ENCODE results near the gene NPAT. TPM values are rescaled to one million over a fixed set of nuclear protein-coding genes. Genes with fewer than 3 reads are reported as not detected.
A peak's percentile ranks its signal among the peaks of the same experiment; 100 is the strongest.

NPAT gene
- total and polyA plus RNA-seq, 9 of the 15 experiments (the other 6 are each of a cell fraction or from before 2014, with no cell fraction given) = 8.8 to 30.0 (median 22.1) TPM

DNA sequence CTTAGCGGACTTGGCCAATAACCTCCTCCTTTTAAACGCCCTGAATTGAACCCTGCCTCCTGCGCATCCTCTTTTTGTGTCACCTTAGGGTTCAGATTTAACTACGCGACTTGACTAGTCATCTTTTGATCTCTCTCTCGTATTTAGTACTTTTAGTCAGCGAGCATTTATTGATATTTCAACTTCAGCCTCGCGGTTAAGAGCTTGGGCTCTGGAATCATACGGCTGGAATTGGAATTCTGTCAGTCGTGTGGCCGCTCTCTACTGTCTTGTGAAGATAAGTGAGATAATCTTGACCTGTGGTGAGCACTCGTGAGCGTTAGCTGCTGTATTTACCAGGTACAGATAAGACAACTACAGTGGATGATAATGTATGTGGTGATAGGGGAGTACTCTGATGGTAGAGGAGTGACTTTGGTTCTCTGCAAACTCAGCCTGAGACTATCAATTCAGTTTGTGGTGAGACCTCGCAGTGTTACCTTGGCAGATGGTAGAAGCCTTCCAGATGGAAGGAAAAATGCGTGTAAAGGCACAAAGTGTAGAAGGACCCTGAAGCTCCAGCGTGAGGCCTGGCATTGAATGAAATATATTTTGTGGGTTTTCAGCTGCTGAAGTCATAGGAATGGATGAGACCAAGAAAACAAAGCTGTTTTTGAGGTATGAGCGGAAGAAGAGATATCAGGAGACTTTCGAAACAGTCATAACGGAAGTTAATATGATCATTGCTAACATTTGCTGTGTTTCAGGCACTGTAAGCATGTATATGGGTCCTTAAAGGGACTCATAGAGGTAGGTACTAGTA lies 1.1 kb upstream of the NPAT start (continued):
- TF ChIP-seq, protein P1, sequence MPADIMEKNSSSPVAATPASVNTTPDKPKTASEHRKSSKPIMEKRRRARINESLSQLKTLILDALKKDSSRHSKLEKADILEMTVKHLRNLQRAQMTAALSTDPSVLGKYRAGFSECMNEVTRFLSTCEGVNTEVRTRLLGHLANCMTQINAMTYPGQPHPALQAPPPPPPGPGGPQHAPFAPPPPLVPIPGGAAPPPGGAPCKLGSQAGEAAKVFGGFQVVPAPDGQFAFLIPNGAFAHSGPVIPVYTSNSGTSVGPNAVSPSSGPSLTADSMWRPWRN (IDR thresholded peaks at IDR 0.05; ENCODE audit: low read depth) = peak; percentile 100
- TF ChIP-seq YBX1 (IDR thresholded peaks at IDR 0.05) (no peak), XRCC3 (IDR thresholded peaks at IDR 0.05) (no peak), ZNF717 (CRISPR knock-in tag; IDR thresholded peaks at IDR 0.05) (no peak), ZC3H4 (CRISPR knock-in tag; IDR thresholded peaks at IDR 0.05; ENCODE audit: borderline replicate concordance) (no peak), GTF2F1 (IDR thresholded peaks at IDR 0.05; ENCODE audit: low read depth, low read length) (no peak), ZNF644 (tag; IDR thresholded peaks at IDR 0.05; ENCODE audit: low read depth) (peak; percentile 82; the same call in 1 of the 2 replicates), TAF1 (IDR thresholded peaks at IDR 0.05; ENCODE audit: control insufficient read depth, extremely low read depth, insufficient read depth, low read length, severe bottlenecking) (peak; percentile 10), NEUROD1 (IDR thresholded peaks at IDR 0.05; ENCODE audit: borderline replicate concordance, low read depth, low read length, partially characterized antibody) (peak; percentile 22), KAT2B (IDR thresholded peaks at IDR 0.05; ENCODE audit: low read depth, low read length) (no peak), ETS2 (tag; IDR thresholded peaks at IDR 0.05; ENCODE audit: borderline replicate concordance, poor library complexity, severe bottlenecking) (no peak), EZH2 (IDR thresholded peaks at IDR 0.05; ENCODE audit: borderline replicate concordance, low read depth, low read length) (no peak)
- TF ChIP-seq, protein P2, sequence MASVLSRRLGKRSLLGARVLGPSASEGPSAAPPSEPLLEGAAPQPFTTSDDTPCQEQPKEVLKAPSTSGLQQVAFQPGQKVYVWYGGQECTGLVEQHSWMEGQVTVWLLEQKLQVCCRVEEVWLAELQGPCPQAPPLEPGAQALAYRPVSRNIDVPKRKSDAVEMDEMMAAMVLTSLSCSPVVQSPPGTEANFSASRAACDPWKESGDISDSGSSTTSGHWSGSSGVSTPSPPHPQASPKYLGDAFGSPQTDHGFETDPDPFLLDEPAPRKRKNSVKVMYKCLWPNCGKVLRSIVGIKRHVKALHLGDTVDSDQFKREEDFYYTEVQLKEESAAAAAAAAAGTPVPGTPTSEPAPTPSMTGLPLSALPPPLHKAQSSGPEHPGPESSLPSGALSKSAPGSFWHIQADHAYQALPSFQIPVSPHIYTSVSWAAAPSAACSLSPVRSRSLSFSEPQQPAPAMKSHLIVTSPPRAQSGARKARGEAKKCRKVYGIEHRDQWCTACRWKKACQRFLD (CRISPR knock-in tag; IDR thresholded peaks at IDR 0.05) = peak; percentile 43; the same call in 1 of the 2 replicates
- TF ChIP-seq, protein P3, sequence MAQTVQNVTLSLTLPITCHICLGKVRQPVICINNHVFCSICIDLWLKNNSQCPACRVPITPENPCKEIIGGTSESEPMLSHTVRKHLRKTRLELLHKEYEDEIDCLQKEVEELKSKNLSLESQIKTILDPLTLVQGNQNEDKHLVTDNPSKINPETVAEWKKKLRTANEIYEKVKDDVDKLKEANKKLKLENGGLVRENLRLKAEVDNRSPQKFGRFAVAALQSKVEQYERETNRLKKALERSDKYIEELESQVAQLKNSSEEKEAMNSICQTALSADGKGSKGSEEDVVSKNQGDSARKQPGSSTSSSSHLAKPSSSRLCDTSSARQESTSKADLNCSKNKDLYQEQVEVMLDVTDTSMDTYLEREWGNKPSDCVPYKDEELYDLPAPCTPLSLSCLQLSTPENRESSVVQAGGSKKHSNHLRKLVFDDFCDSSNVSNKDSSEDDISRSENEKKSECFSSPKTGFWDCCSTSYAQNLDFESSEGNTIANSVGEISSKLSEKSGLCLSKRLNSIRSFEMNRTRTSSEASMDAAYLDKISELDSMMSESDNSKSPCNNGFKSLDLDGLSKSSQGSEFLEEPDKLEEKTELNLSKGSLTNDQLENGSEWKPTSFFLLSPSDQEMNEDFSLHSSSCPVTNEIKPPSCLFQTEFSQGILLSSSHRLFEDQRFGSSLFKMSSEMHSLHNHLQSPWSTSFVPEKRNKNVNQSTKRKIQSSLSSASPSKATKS (CRISPR knock-in tag; IDR thresholded peaks at IDR 0.05) = no peak
- TF ChIP-seq, protein P4, sequence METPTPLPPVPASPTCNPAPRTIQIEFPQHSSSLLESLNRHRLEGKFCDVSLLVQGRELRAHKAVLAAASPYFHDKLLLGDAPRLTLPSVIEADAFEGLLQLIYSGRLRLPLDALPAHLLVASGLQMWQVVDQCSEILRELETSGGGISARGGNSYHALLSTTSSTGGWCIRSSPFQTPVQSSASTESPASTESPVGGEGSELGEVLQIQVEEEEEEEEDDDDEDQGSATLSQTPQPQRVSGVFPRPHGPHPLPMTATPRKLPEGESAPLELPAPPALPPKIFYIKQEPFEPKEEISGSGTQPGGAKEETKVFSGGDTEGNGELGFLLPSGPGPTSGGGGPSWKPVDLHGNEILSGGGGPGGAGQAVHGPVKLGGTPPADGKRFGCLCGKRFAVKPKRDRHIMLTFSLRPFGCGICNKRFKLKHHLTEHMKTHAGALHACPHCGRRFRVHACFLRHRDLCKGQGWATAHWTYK (CRISPR knock-in tag; IDR thresholded peaks at IDR 0.05) = no peak
- TF ChIP-seq, protein P5, sequence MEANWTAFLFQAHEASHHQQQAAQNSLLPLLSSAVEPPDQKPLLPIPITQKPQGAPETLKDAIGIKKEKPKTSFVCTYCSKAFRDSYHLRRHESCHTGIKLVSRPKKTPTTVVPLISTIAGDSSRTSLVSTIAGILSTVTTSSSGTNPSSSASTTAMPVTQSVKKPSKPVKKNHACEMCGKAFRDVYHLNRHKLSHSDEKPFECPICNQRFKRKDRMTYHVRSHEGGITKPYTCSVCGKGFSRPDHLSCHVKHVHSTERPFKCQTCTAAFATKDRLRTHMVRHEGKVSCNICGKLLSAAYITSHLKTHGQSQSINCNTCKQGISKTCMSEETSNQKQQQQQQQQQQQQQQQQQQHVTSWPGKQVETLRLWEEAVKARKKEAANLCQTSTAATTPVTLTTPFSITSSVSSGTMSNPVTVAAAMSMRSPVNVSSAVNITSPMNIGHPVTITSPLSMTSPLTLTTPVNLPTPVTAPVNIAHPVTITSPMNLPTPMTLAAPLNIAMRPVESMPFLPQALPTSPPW (CRISPR knock-in tag; IDR thresholded peaks at IDR 0.05) = no peak
- TF ChIP-seq, protein P6, sequence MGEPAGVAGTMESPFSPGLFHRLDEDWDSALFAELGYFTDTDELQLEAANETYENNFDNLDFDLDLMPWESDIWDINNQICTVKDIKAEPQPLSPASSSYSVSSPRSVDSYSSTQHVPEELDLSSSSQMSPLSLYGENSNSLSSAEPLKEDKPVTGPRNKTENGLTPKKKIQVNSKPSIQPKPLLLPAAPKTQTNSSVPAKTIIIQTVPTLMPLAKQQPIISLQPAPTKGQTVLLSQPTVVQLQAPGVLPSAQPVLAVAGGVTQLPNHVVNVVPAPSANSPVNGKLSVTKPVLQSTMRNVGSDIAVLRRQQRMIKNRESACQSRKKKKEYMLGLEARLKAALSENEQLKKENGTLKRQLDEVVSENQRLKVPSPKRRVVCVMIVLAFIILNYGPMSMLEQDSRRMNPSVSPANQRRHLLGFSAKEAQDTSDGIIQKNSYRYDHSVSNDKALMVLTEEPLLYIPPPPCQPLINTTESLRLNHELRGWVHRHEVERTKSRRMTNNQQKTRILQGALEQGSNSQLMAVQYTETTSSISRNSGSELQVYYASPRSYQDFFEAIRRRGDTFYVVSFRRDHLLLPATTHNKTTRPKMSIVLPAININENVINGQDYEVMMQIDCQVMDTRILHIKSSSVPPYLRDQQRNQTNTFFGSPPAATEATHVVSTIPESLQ (CRISPR knock-in tag; IDR thresholded peaks at IDR 0.05) = peak; percentile 7; the same call in 1 of the 2 replicates

All from K562 (cell line).